Measurements from ENCODE around the gene KREMEN1.

DNA sequence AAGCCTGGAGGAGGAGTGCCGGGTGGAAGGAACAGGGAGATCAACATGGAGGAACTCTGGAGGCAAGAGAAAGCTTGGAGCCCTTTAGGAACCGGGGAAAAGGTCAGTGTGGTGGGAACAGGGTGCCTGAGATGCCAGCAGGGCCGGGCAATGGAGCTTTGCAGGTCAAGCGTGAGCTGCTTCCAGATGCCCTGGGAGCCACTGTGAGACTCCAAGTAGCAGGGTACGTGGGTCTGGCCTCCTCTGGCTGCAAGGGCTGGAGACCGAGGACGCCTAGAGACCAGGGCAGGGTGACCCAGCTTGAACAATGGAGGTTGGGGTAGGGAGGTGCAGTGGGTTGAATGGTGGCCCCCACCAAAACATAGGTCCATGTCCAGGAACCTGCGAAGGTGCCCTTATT, 117.2 kb downstream of the KREMEN1 start:
- TF ChIP-seq, protein P1, sequence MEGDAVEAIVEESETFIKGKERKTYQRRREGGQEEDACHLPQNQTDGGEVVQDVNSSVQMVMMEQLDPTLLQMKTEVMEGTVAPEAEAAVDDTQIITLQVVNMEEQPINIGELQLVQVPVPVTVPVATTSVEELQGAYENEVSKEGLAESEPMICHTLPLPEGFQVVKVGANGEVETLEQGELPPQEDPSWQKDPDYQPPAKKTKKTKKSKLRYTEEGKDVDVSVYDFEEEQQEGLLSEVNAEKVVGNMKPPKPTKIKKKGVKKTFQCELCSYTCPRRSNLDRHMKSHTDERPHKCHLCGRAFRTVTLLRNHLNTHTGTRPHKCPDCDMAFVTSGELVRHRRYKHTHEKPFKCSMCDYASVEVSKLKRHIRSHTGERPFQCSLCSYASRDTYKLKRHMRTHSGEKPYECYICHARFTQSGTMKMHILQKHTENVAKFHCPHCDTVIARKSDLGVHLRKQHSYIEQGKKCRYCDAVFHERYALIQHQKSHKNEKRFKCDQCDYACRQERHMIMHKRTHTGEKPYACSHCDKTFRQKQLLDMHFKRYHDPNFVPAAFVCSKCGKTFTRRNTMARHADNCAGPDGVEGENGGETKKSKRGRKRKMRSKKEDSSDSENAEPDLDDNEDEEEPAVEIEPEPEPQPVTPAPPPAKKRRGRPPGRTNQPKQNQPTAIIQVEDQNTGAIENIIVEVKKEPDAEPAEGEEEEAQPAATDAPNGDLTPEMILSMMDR (IDR thresholded peaks at IDR 0.05), result no peak
- no peak for TF ChIP-seq POLR2A (IDR thresholded peaks at IDR 0.05)
